Upper lobe of left lung (tissue), 6 donors: ENCODE data around the gene CTBP2. TPM values are rescaled to one million over a fixed set of nuclear protein-coding genes. Genes with fewer than 3 reads are reported as not detected.

Experiments used
- ATAC-seq, 2 donors: fragments of 200-7000 bp; cut with Tn5 transposase; one replicate each; pipeline ENCODE4 v1.9.1; 2022; ENCODE audit warnings: mild to moderate bottlenecking in 2 of 2, moderate library complexity in 2 of 2; ENCODE audit not compliant: low FRiP score in 2 of 2
- DNase-seq, 2 donors: peaks; one replicate each; pipeline ENCODE4 v3.0.0-alpha.2; 2019 to 2020
- H3K27ac ChIP-seq, 4 donors: fragments of 200-600 bp; sonication (generic); one replicate each; pipeline ENCODE4 v1.5.1; 2016 to 2019
- H3K27me3 ChIP-seq, 4 donors: fragments of 200-600 bp; sonication (generic); one replicate each; pipeline ENCODE4 v1.5.1; 2017 to 2019
- H3K36me3 ChIP-seq, 4 donors: fragments of 200-600 bp; sonication (generic); one replicate each; pipeline ENCODE4 v1.5.1; 2016 to 2019
- H3K4me1 ChIP-seq, 4 donors: fragments of 200-600 bp; sonication (generic); one replicate each; pipeline ENCODE4 v1.5.1; 2018 to 2019
- H3K4me3 ChIP-seq, 4 donors: fragments of 200-600 bp; sonication (generic); one replicate each; pipeline ENCODE4 v1.5.1; 2017 to 2019; ENCODE audit warnings: mild to moderate bottlenecking in 2 of 4, moderate library complexity in 1 of 4
- H3K9me3 ChIP-seq, 4 donors: fragments of 200-600 bp; sonication (generic); one replicate each; pipeline ENCODE4 v1.5.1; 2018 to 2019
- EP300 ChIP-seq, 4 donors: sonication (generic); formaldehyde crosslinking; IDR thresholded peaks; one replicate each; pipeline ENCODE4 v1.5.1; 2017; ENCODE audit warnings: antibody characterized with exemption in 4 of 4, control low read depth in 2 of 4
- POLR2A ChIP-seq, 4 donors: fragments of 450-650 bp; IDR thresholded peaks; one replicate each; pipeline ENCODE4 v1.5.1; 2016 to 2017; ENCODE audit warnings: antibody characterized with exemption in 4 of 4, mild to moderate bottlenecking in 2 of 4
- POLR2AphosphoS5 ChIP-seq, 2 donors: sonication (generic); formaldehyde crosslinking; IDR thresholded peaks; one replicate each; pipeline ENCODE4 v1.5.1; 2017; ENCODE audit warnings: antibody characterized with exemption in 2 of 2
- WGBS, 2 donors: methylation state at CpG; one replicate each; pipeline ENCODE4 v1.1.5; 2017 to 2018; 5-methylcytosine and 5-hydroxymethylcytosine counted together
- total RNA-seq, 6 donors: library from RNA; depleted of rRNA in 4 of 6; stranded (reverse); fragments of >200 nt in 4 of 6; gene quantifications; one replicate each; pipeline versions ENCODE4 v1.1.0 to v1.2.1, GENCODE V29; 2016 to 2021
- TF ChIP-seq, protein P1 (sequence below), 6 experiments: fragments of 450-650 bp in 4 of 6; fragments of 200-600 bp in 2 of 6; sonication (generic) in 2 of 6; IDR thresholded peaks; one replicate each; pipeline ENCODE4 v1.5.1; 2016 to 2019; ENCODE audit warnings: antibody characterized with exemption in 6 of 6
- donor health status: DM: no; HTN: no; CAD: no; lungs with moderate emphysema.
- donor health status: DM: no; HTN: yes; CAD: no; lungs with severe emphysema.

Gene CTBP2
- total RNA-seq, 6 donors from 2014 or later, result 47.1 to 82.5 (median 59.7) TPM

DNA sequence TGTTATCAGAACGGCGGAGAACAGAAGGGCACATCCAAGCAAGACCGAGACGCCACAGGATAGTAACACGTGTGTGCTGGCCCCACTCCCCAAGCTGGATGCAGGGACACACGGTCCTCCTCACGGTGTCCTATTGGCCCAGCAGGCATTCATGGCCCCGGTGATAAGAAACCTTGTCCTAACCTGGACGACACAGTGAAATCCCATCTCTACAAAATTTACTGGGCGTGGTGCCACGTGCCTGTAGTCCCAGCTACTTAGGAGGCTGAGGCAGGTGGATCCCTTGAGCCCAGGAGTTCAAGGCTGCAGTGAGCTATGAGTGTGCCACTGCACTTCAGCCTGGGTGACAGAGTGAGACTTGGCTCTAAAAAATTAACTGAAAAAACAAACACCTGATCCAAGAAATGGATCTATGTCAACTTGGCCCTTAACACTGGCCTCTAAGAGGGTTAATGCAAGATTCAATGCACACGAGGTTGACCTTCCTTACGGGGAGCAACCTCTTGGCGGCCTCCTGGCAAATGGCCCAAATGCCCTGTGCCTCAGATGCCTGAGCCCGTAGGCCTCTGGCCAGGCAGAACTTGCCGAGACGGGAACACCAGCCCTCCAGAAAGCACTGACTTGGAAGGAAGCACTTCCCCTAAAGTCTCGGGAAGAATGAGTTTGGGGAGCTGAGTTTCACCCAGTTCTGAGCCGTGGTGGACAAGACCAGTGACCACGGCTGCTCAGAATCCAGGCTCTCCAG is 146.1 kb downstream of the CTBP2 start:
- TF ChIP-seq EP300 (IDR thresholded peaks at IDR 0.05) (no peak), POLR2AphosphoS5 (IDR thresholded peaks at IDR 0.05) (no peak)
- no peaks in the 10 kb centered on the region for H3K27me3 ChIP-seq
- WGBS, 2 donors, result 69 to 78% methylated on average over 14 to 20 of the region's 20 CpGs
- H3K9me3 ChIP-seq, result no peaks in the 10 kb centered on the region
- H3K36me3 ChIP-seq, result peaks cover 0 to 23% (median 3%) of the 10 kb centered on the region in 4 donors
- H3K4me1 ChIP-seq, result peaks cover 35 to 48% (median 36%) of the 10 kb centered on the region in 4 donors
- H3K4me3 ChIP-seq, result no peak overlapping the region
- H3K27ac ChIP-seq, result peak overlapping the region in 3 of 4 donors; percentile 32 to 65 (median 58)
- DNase-seq (no peak), ATAC-seq (no peak)

DNA sequence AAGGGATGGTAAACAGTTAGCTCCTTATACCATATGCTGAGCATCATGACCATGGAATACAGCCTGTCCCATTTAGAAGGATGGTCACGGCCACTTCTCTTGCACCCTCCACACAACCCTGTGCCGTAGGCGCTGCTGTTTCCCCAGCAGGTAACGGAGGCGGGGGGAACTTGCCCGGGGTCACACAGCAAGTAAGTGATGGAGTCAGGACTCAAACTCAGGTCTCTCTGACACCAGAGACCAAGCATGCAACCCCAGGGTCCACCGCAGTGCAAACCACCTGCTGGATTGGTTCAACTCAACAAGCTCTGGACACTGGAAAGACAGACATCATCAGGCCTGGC is 146.9 kb downstream of the CTBP2 start:
- Histone ChIP-seq H3K4me3 (no peak overlapping the region), H3K36me3 (peaks cover 0 to 23% (median 3%) of the 10 kb centered on the region in 4 donors), H3K27me3 (no peaks in the 10 kb centered on the region), H3K9me3 (no peaks in the 10 kb centered on the region), H3K27ac (no peak overlapping the region), H3K4me1 (peaks cover 32 to 51% (median 39%) of the 10 kb centered on the region in 4 donors)
- ATAC-seq, result no peak
- TF ChIP-seq EP300 (IDR thresholded peaks at IDR 0.05) (no peak), POLR2AphosphoS5 (IDR thresholded peaks at IDR 0.05) (no peak), POLR2A (IDR thresholded peaks at IDR 0.05) (no peak)
- TF ChIP-seq, protein P1, sequence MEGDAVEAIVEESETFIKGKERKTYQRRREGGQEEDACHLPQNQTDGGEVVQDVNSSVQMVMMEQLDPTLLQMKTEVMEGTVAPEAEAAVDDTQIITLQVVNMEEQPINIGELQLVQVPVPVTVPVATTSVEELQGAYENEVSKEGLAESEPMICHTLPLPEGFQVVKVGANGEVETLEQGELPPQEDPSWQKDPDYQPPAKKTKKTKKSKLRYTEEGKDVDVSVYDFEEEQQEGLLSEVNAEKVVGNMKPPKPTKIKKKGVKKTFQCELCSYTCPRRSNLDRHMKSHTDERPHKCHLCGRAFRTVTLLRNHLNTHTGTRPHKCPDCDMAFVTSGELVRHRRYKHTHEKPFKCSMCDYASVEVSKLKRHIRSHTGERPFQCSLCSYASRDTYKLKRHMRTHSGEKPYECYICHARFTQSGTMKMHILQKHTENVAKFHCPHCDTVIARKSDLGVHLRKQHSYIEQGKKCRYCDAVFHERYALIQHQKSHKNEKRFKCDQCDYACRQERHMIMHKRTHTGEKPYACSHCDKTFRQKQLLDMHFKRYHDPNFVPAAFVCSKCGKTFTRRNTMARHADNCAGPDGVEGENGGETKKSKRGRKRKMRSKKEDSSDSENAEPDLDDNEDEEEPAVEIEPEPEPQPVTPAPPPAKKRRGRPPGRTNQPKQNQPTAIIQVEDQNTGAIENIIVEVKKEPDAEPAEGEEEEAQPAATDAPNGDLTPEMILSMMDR (IDR thresholded peaks at IDR 0.05), result no peak
- DNase-seq, result no peak
- WGBS, 2 donors, result 96 to 100% methylated on average over 5 to 7 of the region's 7 CpGs

GRCh38 chr10:125012851-125013528 is 147.4 kb downstream of the CTBP2 start:
- no peaks in the 10 kb centered on the region for H3K9me3 ChIP-seq
- peaks cover 32 to 53% (median 42%) of the 10 kb centered on the region in 4 donors for H3K4me1 ChIP-seq
- no peak for DNase-seq
- H3K4me3 ChIP-seq, result no peak overlapping the region
- no peaks in the 10 kb centered on the region for H3K27me3 ChIP-seq
- no peak for TF ChIP-seq POLR2AphosphoS5 (IDR thresholded peaks at IDR 0.05)
- TF ChIP-seq POLR2A (IDR thresholded peaks at IDR 0.05), result no peak
- TF ChIP-seq, protein P1 (IDR thresholded peaks at IDR 0.05), result no peak
- TF ChIP-seq EP300 (IDR thresholded peaks at IDR 0.05), result no peak
- 93 to 94% methylated on average over 6 to 15 of the region's 15 CpGs for WGBS, 2 donors
- H3K36me3 ChIP-seq, result peaks cover 0 to 23% (median 3%) of the 10 kb centered on the region in 4 donors
- H3K27ac ChIP-seq, result no peak overlapping the region
- no peak for ATAC-seq

DNA sequence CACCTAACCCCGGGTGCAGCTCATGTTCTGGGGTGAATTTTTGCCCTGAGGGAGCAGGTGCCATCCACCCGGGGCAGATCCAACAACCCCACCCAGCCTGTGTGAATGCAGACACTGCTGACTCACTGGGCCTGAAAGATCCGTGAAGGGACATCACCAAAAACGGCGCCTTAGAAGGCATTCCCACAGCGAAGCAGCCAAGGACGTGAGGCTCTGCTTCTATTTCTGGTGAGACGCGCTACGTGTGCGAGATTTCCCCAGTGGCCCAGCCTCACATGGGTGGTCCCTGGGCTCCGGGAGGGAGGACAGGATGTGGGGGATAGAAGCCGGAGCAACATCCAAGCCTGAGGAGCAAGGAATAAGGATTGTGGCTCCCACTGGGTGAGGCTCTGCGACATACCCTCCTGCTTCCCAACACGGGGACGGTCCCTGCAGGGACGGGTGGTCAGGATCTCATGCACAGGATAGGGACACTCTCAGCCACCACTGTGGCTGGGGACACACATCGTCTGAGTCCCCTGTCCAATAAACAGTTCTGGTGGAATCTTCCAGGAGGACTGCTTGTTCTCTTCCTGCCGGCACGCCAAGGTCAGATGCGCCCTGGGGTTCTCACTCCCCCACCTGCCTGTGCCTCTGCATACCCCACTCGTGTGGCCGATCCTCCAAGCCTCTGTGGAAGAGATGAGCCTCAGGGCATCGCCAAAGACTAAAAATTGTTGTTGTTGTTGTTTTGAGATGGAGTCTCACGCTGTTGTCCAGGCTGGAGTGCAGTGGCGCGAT is 148.2 kb downstream of the CTBP2 start:
- 88 to 93% methylated on average over 22 to 27 of the region's 27 CpGs for WGBS, 2 donors
- H3K4me1 ChIP-seq, result peaks cover 32 to 54% (median 39%) of the 10 kb centered on the region in 4 donors
- peak overlapping the region in 1 of 4 donors; percentile 3 for H3K27ac ChIP-seq
- no peak overlapping the region for H3K4me3 ChIP-seq
- no peaks in the 10 kb centered on the region for H3K27me3 ChIP-seq
- peaks cover 0 to 24% (median 3%) of the 10 kb centered on the region in 4 donors for H3K36me3 ChIP-seq
- no peaks in the 10 kb centered on the region for H3K9me3 ChIP-seq
- no peak for TF ChIP-seq POLR2AphosphoS5 (IDR thresholded peaks at IDR 0.05)
- TF ChIP-seq EP300 (IDR thresholded peaks at IDR 0.05), result no peak
- DNase-seq (no peak), ATAC-seq (no peak)

DNA sequence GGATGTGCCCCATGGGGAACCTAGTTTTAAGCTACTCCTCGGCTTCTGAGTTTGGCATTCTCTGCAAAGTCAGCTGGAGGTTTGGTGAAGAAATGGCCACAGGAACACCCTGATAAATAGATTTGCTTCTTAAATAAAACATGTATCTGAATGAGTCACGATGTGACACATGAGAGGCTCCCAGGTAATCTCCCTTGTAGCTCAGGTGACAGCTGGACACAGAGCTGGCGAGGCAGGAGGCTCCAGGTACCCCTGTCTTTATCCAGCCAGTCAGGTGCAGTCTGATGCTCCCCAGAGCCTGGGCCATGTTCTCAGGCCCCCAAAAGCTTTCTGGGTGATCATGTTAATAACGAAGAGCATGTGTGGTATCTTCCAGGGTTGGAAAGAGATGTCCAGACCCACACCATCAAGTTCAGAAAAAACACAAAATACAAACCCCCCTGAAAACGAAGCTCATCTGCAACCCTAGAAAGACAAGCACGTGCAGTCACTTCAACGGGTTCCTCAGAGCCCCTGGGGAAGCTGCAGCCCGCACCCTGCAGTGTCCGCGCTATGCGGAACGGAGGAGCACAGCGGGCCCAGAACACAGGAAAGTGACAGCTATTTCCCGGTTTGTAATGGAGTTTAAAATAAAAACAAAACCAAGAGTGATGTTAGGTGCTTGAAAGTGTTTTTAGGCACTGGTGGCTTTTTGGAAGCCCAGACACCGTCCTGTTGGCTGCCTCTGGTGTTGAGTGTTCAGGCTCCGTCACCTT is 149.0 kb downstream of the CTBP2 start:
- TF ChIP-seq POLR2A (IDR thresholded peaks at IDR 0.05) (no peak), POLR2AphosphoS5 (IDR thresholded peaks at IDR 0.05) (no peak)
- peaks cover 0 to 21% (median 3%) of the 10 kb centered on the region in 4 donors for H3K36me3 ChIP-seq
- H3K27me3 ChIP-seq, result no peaks in the 10 kb centered on the region
- peaks cover 26 to 55% (median 33%) of the 10 kb centered on the region in 4 donors for H3K4me1 ChIP-seq
- H3K27ac ChIP-seq, result no peak overlapping the region
- 87 to 91% methylated on average over 16 of the region's 16 CpGs for WGBS, 2 donors
- no peak overlapping the region for H3K4me3 ChIP-seq
- no peak for ATAC-seq
- DNase-seq, result no peak
- H3K9me3 ChIP-seq, result no peaks in the 10 kb centered on the region
